Measurements from ENCODE around the gene SSC4D. TPM values are rescaled to one million over a fixed set of nuclear protein-coding genes. Genes with fewer than 3 reads are reported as not detected.

SSC4D gene
- total and polyA plus RNA-seq, 2 of the 8 experiments (the other 6 are each of a cell fraction or from before 2014, with no cell fraction given) = 11.8 to 27.5 TPM

DNA sequence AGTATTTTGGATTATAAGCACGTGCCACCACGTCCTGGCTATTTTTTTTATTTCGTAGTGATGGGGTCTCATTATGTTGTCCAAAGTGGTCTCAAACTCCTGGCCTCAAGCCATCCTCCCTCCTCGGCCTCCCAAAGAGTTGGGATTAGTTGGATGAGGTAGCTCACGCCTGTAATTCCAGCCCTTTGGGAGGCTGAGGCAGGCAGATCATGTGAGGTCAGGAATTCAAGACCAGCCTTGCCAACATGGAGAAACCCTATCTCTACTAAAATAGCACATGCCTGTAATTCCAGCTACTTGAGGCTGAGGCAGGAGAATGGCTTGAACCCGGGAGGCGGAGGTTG is 28.9 kb downstream of the SSC4D start:
- TF ChIP-seq KDM4A (IDR thresholded peaks at IDR 0.05; ENCODE audit: low read depth, low read length, severe bottlenecking) (no peak), NRF1 (IDR thresholded peaks at IDR 0.05; ENCODE audit: low read depth, low read length) (no peak), SRF (IDR thresholded peaks at IDR 0.05; ENCODE audit: low read depth, low read length) (no peak), RFX5 (IDR thresholded peaks at IDR 0.05; ENCODE audit: borderline replicate concordance, low read depth, low read length) (no peak), EP300 (IDR thresholded peaks at IDR 0.05; ENCODE audit: borderline replicate concordance in 1 of 2, low read depth in 2 of 2, low read length in 2 of 2) (no peak)
- TF ChIP-seq, protein P1, sequence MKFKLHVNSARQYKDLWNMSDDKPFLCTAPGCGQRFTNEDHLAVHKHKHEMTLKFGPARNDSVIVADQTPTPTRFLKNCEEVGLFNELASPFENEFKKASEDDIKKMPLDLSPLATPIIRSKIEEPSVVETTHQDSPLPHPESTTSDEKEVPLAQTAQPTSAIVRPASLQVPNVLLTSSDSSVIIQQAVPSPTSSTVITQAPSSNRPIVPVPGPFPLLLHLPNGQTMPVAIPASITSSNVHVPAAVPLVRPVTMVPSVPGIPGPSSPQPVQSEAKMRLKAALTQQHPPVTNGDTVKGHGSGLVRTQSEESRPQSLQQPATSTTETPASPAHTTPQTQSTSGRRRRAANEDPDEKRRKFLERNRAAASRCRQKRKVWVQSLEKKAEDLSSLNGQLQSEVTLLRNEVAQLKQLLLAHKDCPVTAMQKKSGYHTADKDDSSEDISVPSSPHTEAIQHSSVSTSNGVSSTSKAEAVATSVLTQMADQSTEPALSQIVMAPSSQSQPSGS (IDR thresholded peaks at IDR 0.05; ENCODE audit: low read length) = no peak
- FAIRE-seq = no peak
- 89% methylated on average over 7 of the region's 7 CpGs; no CpG with 5 or more reads in 1 of the 2 experiments for WGBS, 2 experiments (ENCODE audit: extremely low coverage in 1 of 2, insufficient coverage in 1 of 2, insufficient read length in 1 of 2, insufficient replicate concordance in 2 of 2, low coverage in 1 of 2, low lambda C conversion rate in 2 of 2, missing lambda C conversion rate in 1 of 2)

More for the DNA sequence above, 28.9 kb downstream of the SSC4D start:
- no peak overlapping the region for H4K5ac ChIP-seq (ENCODE audit: insufficient read length, low read depth, low read length)
- peak overlapping the region; percentile 9; the same call in 1 of the 2 replicates for H2BK5ac ChIP-seq (ENCODE audit: low read depth, low read length)
- no peak overlapping the region for H3K4ac ChIP-seq (replicated peaks; ENCODE audit: insufficient read length, low read depth, low read length)
- ChIA-PET POLR2A (ENCODE audit: partially characterized antibody) (no interaction called here), CTCF (ENCODE audit: partially characterized antibody) (interaction anchor here (0.5 kb wide), 1 partner anchor 180 kb away, joined by 3 read pairs; no protein-coding TSS in a partner anchor)
- peak overlapping the region; percentile 19; the same call in 1 of the 2 replicates for H2BK12ac ChIP-seq (ENCODE audit: low read depth, low read length)
- H4K91ac ChIP-seq (replicated peaks; ENCODE audit: insufficient read length, low read length) = no peak overlapping the region
- no peaks in the 10 kb centered on the region for H3K79me1 ChIP-seq (ENCODE audit: low read depth, low read length)
- H4K20me1 ChIP-seq (replicated peaks in 1 of 2; ENCODE audit: control insufficient read depth in 1 of 2, insufficient read depth in 2 of 2, low read length in 2 of 2) = no peaks in the 10 kb centered on the region
- no peak overlapping the region for H3K23ac ChIP-seq (ENCODE audit: insufficient read length)
- no peaks in the 10 kb centered on the region for H3K79me2 ChIP-seq (ENCODE audit: control insufficient read depth in 1 of 2, insufficient read depth in 2 of 2, low read length in 2 of 2)
- no peak overlapping the region for H3K27ac ChIP-seq (ENCODE audit: low read depth, low read length)
- H3K14ac ChIP-seq (ENCODE audit: insufficient read length) = no peak overlapping the region
- DNase-seq (ENCODE audit: low read depth in 1 of 2, low spot score in 2 of 2) = no peak
- H3K27me3 ChIP-seq (replicated peaks in 1 of 4; ENCODE audit: control insufficient read depth in 3 of 4, extremely low read depth in 1 of 4, insufficient read depth in 3 of 4, low read length in 3 of 4) = no peaks in the 10 kb centered on the region
- 0 out of 2 replicates have a peak overlapping the region, but pooled peaks have one; percentile 3 for H4K8ac ChIP-seq (ENCODE audit: extremely low read depth, insufficient read depth, low read length)
- no peaks in the 10 kb centered on the region for H3K4me1 ChIP-seq (replicated peaks in 1 of 4; ENCODE audit: control insufficient read depth in 3 of 4, insufficient read depth in 4 of 4, low read length in 3 of 4)
- peak overlapping the region; percentile 19; the same call in 1 of the 2 replicates for H2AK5ac ChIP-seq (ENCODE audit: low read depth, low read length)
- H3K9me3 ChIP-seq (ENCODE audit: insufficient read depth in 2 of 2, low read depth in 1 of 2, low read length in 1 of 2) = no peaks in the 10 kb centered on the region
- H3K4me3 ChIP-seq (ENCODE audit: extremely low read depth in 1 of 4, insufficient read depth in 2 of 4, low read depth in 3 of 4, low read length in 4 of 4) = peak overlapping the region in 1 of 4 experiments; percentile 63; a peak in 2 of 8 replicates
- H3K18ac ChIP-seq (ENCODE audit: extremely low read depth, low read length) = no peak overlapping the region; the same call in 1 of the 2 replicates
- no peak overlapping the region for H2BK120ac ChIP-seq (replicated peaks; ENCODE audit: low read depth, low read length)
- H2BK15ac ChIP-seq (ENCODE audit: low read length) = no peak overlapping the region
- H2AFZ ChIP-seq (ENCODE audit: low read length) = 0 out of 2 replicates have a peak overlapping the region, but pooled peaks have one; percentile 48
- no peaks in the 10 kb centered on the region; the same call in 1 of the 2 replicates for H3K23me2 ChIP-seq (ENCODE audit: low read depth, low read length)
- no peaks in the 10 kb centered on the region for H3K36me3 ChIP-seq (ENCODE audit: control insufficient read depth in 2 of 4, insufficient read depth in 4 of 4, low read length in 3 of 4)
- no peak overlapping the region for H3K9ac ChIP-seq (replicated peaks in 1 of 4; ENCODE audit: extremely low read depth in 1 of 4, low read depth in 3 of 4, low read length in 3 of 4)
- no peak overlapping the region for H2BK20ac ChIP-seq (ENCODE audit: low read length)
- peak overlapping the region; percentile 11 to 54; a peak in 1 of 4 replicates for H3K4me2 ChIP-seq (ENCODE audit: insufficient read depth in 1 of 2, low read depth in 2 of 2, low read length in 2 of 2)
- no peak overlapping the region for H3K56ac ChIP-seq (replicated peaks; ENCODE audit: insufficient read length, low read depth, low read length)
